ENCODE results near the gene ARID3C.

The ARID3C gene

GRCh38 chr9:34627716-34628655 lies 880 bp downstream of the ARID3C start:
- no peak for DNase-seq (ENCODE audit: low read depth, low spot score)

- DNase-seq (ENCODE audit: low read depth, low spot score): no peak
Observed at GRCh38 chr9:34625186-34625486, 3.7 kb downstream of the ARID3C start.

- DNase-seq (ENCODE audit: low read depth, low spot score): no peak
Observed at GRCh38 chr9:34624475-34625185, 4.2 kb downstream of the ARID3C start.

GRCh38 chr9:34623374-34624235 lies 5.3 kb downstream of the ARID3C start:
- DNase-seq (ENCODE audit: low read depth, low spot score): no peak

GRCh38 chr9:34620061-34620994 lies 8.5 kb downstream of the ARID3C start, which contains the start of gene DCTN3:
DCTN3 (minus strand) TSS chr9:34620495; CDS start chr9:34620464, 31 bp downstream.
- DNase-seq (ENCODE audit: low read depth, low spot score): no peak

GRCh38 chr9:34615132-34615531 lies 13.7 kb downstream of the ARID3C start:
- DNase-seq (ENCODE audit: low read depth, low spot score): no peak

GRCh38 chr9:34612788-34613390 lies 16.0 kb downstream of the ARID3C start:
- no peak for DNase-seq (ENCODE audit: low read depth, low spot score)

GRCh38 chr9:34611811-34612787 lies 16.8 kb downstream of the ARID3C start, which contains the start of gene RPP25L:
RPP25L (minus strand) TSS chr9:34612097; CDS start chr9:34611296, 801 bp downstream.
- DNase-seq (ENCODE audit: low read depth, low spot score): no peak

GRCh38 chr9:34611251-34611810 lies 17.5 kb downstream of the ARID3C start:
- no peak for DNase-seq (ENCODE audit: low read depth, low spot score)

GRCh38 chr9:34610434-34611206 lies 18.2 kb downstream of the ARID3C start:
- DNase-seq (ENCODE audit: low read depth, low spot score): no peak

GRCh38 chr9:34607331-34607730 lies 21.5 kb downstream of the ARID3C start:
- DNase-seq (ENCODE audit: low read depth, low spot score): no peak

GRCh38 chr9:34606905-34607304 lies 22.0 kb downstream of the ARID3C start:
- DNase-seq (ENCODE audit: low read depth, low spot score): no peak

GRCh38 chr9:34606190-34606589 lies 22.7 kb downstream of the ARID3C start:
- DNase-seq (ENCODE audit: low read depth, low spot score): no peak

- DNase-seq (ENCODE audit: low read depth, low spot score): no peak
Observed at GRCh38 chr9:34603610-34604231, 25.1 kb downstream of the ARID3C start.

GRCh38 chr9:34601937-34602573 lies 26.8 kb downstream of the ARID3C start:
- DNase-seq (ENCODE audit: low read depth, low spot score): no peak

GRCh38 chr9:34600908-34601307 lies 28.0 kb downstream of the ARID3C start:
- DNase-seq (ENCODE audit: low read depth, low spot score): no peak

- no peak for DNase-seq (ENCODE audit: low read depth, low spot score)
Observed at GRCh38 chr9:34599546-34599945, 29.3 kb downstream of the ARID3C start.
